K562 (cell line): ENCODE measurements around the gene SYS1. TPM values are rescaled to one million over a fixed set of nuclear protein-coding genes. Genes with fewer than 3 reads are reported as not detected.

ENCODE experiments used
- ADNP ChIP-seq: fragments of 200-800 bp; sonication (Bioruptor generic); IDR thresholded peaks from 2 replicates; pipeline ENCODE4 v1.6.1; 2016; ENCODE audit warnings: missing genetic modification characterization, missing compliant biosample characterization
- BCOR ChIP-seq: fragments of 450-650 bp; IDR thresholded peaks from 2 replicates; pipeline ENCODE4 v1.6.1; 2016
- CCNT2 ChIP-seq: IDR thresholded peaks from 2 replicates; pipeline ENCODE4 v1.6.1; 2011; ENCODE audit warnings: borderline replicate concordance, low read depth, mild to moderate bottlenecking, moderate library complexity, mixed read lengths, low read length; ENCODE audit not compliant: insufficient read length; ENCODE audit errors: extremely low read depth
- CHD4 ChIP-seq: fragments of 200-600 bp; sonication (generic); IDR thresholded peaks from 3 replicates; pipeline ENCODE4 v1.6.1; 2012; ENCODE audit warnings: low read depth, mild to moderate bottlenecking, mixed read lengths, low read length, inconsistent platforms; ENCODE audit not compliant: insufficient read depth, insufficient replicate concordance, poor library complexity, severe bottlenecking
- ETV6 ChIP-seq, 3 experiments: fragments of 150-350 bp in 1 of 3; sonication (generic) in 1 of 3; formaldehyde crosslinking in 1 of 3; IDR thresholded peaks; 2 replicates each; pipeline versions ENCODE4 v1.6.1 to v1.8.0; 2014 to 2022; ENCODE audit warnings: borderline replicate concordance in 2 of 3, low read depth in 2 of 3, antibody characterized with exemption in 1 of 3, low read length in 1 of 3, mild to moderate bottlenecking in 1 of 3, missing genetic modification reagents in 1 of 3
- FUS ChIP-seq: fragments of 200-400 bp; formaldehyde crosslinking; optimal IDR thresholded peaks from 2 replicates; pipeline ENCODE3; 2017; ENCODE audit warnings: low read depth, low read length
- HEY1 ChIP-seq: fragments of 250-450 bp; sonication (Bioruptor Pico); IDR thresholded peaks from 2 replicates; pipeline ENCODE4 v1.5.0; 2020; ENCODE audit warnings: mild to moderate bottlenecking, moderate library complexity, borderline replicate concordance
- HNRNPUL1 ChIP-seq: fragments of 200-400 bp; formaldehyde crosslinking; IDR thresholded peaks from 2 replicates; pipeline ENCODE4 v1.6.1; 2017; ENCODE audit warnings: low read length
- JUNB ChIP-seq: fragments of 450-650 bp; formaldehyde crosslinking; conservative IDR thresholded peaks from 2 replicates; pipeline ENCODE4 v1.4.0; 2020; ENCODE audit warnings: mild to moderate bottlenecking
- KDM2B ChIP-seq: fragments of 250-450 bp; sonication (Bioruptor Pico); IDR thresholded peaks from 2 replicates; pipeline ENCODE4 v1.8.0; 2021; ENCODE audit warnings: mild to moderate bottlenecking, moderate library complexity
- KLF13 ChIP-seq: fragments of 450-650 bp; IDR thresholded peaks from 2 replicates; pipeline ENCODE4 v1.6.1; 2016; ENCODE audit warnings: missing genetic modification characterization, low read depth, mild to moderate bottlenecking, missing compliant biosample characterization, moderate library complexity, borderline replicate concordance
- NCOA2 ChIP-seq, 2 experiments: fragments of 450-650 bp; IDR thresholded peaks; 2 replicates each; pipeline ENCODE4 v1.6.1; 2018; ENCODE audit warnings: mild to moderate bottlenecking in 2 of 2, moderate library complexity in 1 of 2; ENCODE audit not compliant: partially characterized antibody in 2 of 2
- PML ChIP-seq: IDR thresholded peaks from 2 replicates; pipeline ENCODE4 v1.6.1; 2012; ENCODE audit warnings: low read length, inconsistent platforms
- SPI1 ChIP-seq: IDR thresholded peaks from 2 replicates; pipeline ENCODE4 v1.6.1; 2011; ENCODE audit warnings: low read depth, low read length, control low read depth, borderline replicate concordance
- TGIF2 ChIP-seq: sonication (generic); formaldehyde crosslinking; IDR thresholded peaks from 2 replicates; pipeline ENCODE4 v1.8.1; 2022; ENCODE audit warnings: mild to moderate bottlenecking, missing genetic modification reagents, moderate library complexity
- ZC3H11A ChIP-seq: IDR thresholded peaks from 2 replicates; pipeline ENCODE4 v1.6.1; 2012; ENCODE audit warnings: low read depth, low read length, improper control_type of control experiment
- ZFP30 ChIP-seq: fragments of 250-450 bp; sonication (Bioruptor Pico); IDR thresholded peaks from 2 replicates; pipeline ENCODE4 v1.8.0; 2022; ENCODE audit warnings: moderate library complexity, mild to moderate bottlenecking, inconsistent platforms, borderline replicate concordance
- ZNF511 ChIP-seq: sonication (generic); formaldehyde crosslinking; IDR thresholded peaks from 2 replicates; pipeline ENCODE4 v1.8.0; 2022; ENCODE audit warnings: mild to moderate bottlenecking, missing genetic modification reagents
- ZNF707 ChIP-seq: fragments of 250-450 bp; sonication (Bioruptor Pico); conservative IDR thresholded peaks from 2 replicates; pipeline ENCODE4 v1.8.0; 2022; ENCODE audit warnings: inconsistent platforms, mild to moderate bottlenecking, moderate library complexity
- ZSCAN29 ChIP-seq: fragments of 450-650 bp; IDR thresholded peaks from 2 replicates; pipeline ENCODE4 v1.6.1; 2017
- polyA plus RNA-seq, 8 experiments: library from polyadenylated mRNA; depleted of rRNA in 4 of 8; stranded (reverse) in 5 of 8; unstranded in 3 of 8; fragments of >200 nt; fragmentation: Nextera tagmentation in 2 of 8; fragmentation: Illumina TruSeq in 1 of 8; extraction: Ambion mirVana in 2 of 8; extraction: Trizol in 1 of 8; gene quantifications; 2 replicates each; pipeline versions ENCODE4 v1.2.1 to v1.2.3, GENCODE V29; 2011 to 2014; ENCODE audit warnings: inconsistent platforms in 1 of 8, missing spikeins in 1 of 8
- total RNA-seq, 7 experiments: library from RNA; depleted of rRNA in 6 of 7; stranded (reverse); fragments of >200 nt in 6 of 7; fragmentation: Illumina TruSeq in 2 of 7; extraction: Trizol in 2 of 7; gene quantifications; 2 replicates each; pipeline versions ENCODE4 v1.2.1 to v1.2.3, GENCODE V29; 2011 to 2021; ENCODE audit warnings: low replicate concordance in 1 of 7
- TF ChIP-seq, protein P1 (sequence below): fragments of 200-800 bp; sonication (Bioruptor generic); IDR thresholded peaks from 2 replicates; pipeline ENCODE4 v1.6.1; 2016; ENCODE audit warnings: missing genetic modification characterization, missing compliant biosample characterization
- TF ChIP-seq, protein P2 (sequence below): fragments of 250-450 bp; sonication (Bioruptor Pico); IDR thresholded peaks from 2 replicates; pipeline ENCODE4 v1.4.0; 2020; ENCODE audit warnings: borderline replicate concordance

Gene SYS1
- total and polyA plus RNA-seq, 9 of the 15 experiments (the other 6 are each of a cell fraction or from before 2014, with no cell fraction given): 11.1 to 25.2 (median 17.5) TPM

- TF ChIP-seq, protein P1, sequence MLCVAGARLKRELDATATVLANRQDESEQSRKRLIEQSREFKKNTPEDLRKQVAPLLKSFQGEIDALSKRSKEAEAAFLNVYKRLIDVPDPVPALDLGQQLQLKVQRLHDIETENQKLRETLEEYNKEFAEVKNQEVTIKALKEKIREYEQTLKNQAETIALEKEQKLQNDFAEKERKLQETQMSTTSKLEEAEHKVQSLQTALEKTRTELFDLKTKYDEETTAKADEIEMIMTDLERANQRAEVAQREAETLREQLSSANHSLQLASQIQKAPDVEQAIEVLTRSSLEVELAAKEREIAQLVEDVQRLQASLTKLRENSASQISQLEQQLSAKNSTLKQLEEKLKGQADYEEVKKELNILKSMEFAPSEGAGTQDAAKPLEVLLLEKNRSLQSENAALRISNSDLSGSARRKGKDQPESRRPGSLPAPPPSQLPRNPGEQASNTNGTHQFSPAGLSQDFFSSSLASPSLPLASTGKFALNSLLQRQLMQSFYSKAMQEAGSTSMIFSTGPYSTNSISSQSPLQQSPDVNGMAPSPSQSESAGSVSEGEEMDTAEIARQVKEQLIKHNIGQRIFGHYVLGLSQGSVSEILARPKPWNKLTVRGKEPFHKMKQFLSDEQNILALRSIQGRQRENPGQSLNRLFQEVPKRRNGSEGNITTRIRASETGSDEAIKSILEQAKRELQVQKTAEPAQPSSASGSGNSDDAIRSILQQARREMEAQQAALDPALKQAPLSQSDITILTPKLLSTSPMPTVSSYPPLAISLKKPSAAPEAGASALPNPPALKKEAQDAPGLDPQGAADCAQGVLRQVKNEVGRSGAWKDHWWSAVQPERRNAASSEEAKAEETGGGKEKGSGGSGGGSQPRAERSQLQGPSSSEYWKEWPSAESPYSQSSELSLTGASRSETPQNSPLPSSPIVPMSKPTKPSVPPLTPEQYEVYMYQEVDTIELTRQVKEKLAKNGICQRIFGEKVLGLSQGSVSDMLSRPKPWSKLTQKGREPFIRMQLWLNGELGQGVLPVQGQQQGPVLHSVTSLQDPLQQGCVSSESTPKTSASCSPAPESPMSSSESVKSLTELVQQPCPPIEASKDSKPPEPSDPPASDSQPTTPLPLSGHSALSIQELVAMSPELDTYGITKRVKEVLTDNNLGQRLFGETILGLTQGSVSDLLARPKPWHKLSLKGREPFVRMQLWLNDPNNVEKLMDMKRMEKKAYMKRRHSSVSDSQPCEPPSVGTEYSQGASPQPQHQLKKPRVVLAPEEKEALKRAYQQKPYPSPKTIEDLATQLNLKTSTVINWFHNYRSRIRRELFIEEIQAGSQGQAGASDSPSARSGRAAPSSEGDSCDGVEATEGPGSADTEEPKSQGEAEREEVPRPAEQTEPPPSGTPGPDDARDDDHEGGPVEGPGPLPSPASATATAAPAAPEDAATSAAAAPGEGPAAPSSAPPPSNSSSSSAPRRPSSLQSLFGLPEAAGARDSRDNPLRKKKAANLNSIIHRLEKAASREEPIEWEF (CRISPR knock-in tag): no peak
- no peak for TF ChIP-seq SPI1
- TF ChIP-seq ZNF511 (CRISPR knock-in tag): no peak
- peak; percentile 99 for TF ChIP-seq BCOR
- TF ChIP-seq JUNB (CRISPR knock-in tag): no peak
- no peak for TF ChIP-seq ETV6 (IDR thresholded peaks at IDR 0.05; ENCODE audit: borderline replicate concordance in 1 of 2, low read depth in 2 of 2, low read length in 1 of 2)
- TF ChIP-seq ETV6 (CRISPR knock-in tag; IDR thresholded peaks at IDR 0.05; ENCODE audit: borderline replicate concordance): no peak
- TF ChIP-seq ZC3H11A: no peak
- no peak for TF ChIP-seq FUS
- TF ChIP-seq ZSCAN29: no peak
- no peak for TF ChIP-seq CCNT2
- no peak for TF ChIP-seq ZFP30 (CRISPR knock-in tag)
- no peak for TF ChIP-seq TGIF2
- no peak for TF ChIP-seq NCOA2 (IDR thresholded peaks at IDR 0.05; ENCODE audit: partially characterized antibody in 2 of 2)
- TF ChIP-seq KDM2B: no peak
- TF ChIP-seq, protein P2, sequence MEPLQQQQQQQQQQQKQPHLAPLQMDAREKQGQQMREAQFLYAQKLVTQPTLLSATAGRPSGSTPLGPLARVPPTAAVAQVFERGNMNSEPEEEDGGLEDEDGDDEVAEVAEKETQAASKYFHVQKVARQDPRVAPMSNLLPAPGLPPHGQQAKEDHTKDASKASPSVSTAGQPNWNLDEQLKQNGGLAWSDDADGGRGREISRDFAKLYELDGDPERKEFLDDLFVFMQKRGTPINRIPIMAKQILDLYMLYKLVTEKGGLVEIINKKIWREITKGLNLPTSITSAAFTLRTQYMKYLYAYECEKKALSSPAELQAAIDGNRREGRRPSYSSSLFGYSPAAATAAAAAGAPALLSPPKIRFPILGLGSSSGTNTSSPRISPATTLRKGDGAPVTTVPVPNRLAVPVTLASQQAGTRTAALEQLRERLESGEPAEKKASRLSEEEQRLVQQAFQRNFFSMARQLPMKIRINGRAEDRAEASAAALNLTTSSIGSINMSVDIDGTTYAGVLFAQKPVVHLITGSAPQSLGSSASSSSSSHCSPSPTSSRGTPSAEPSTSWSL (CRISPR knock-in tag): no peak
- no peak for TF ChIP-seq ZNF707
- TF ChIP-seq CHD4: peak; percentile 90
- TF ChIP-seq HNRNPUL1: no peak
- TF ChIP-seq KLF13 (tag): no peak
- TF ChIP-seq PML: no peak
- TF ChIP-seq HEY1 (CRISPR knock-in tag): no peak
- peak; percentile 92 for TF ChIP-seq ADNP (tag)
Measured at GRCh38 chr20:45340236-45340847, 22.6 kb upstream of the SYS1 start (continued).
